NCI-H1694 treated with DMSO at 0.1 percent for 48 hours (cell line): Measurements from ENCODE around the gene PLA2G2C.
A peak's percentile ranks its signal among the peaks of the same experiment; 100 is the strongest.

ENCODE experiments used
- DNase-seq: peaks from one replicate; lab custom pipeline; 2025; lab: John Stamatoyannopoulos, UW

PLA2G2C gene

GRCh38 chr1:20207546-20207945 lies 21.2 kb upstream of the PLA2G2C start:
- DNase-seq: no peak

GRCh38 chr1:20202166-20202565 lies 15.8 kb upstream of the PLA2G2C start:
- no peak for DNase-seq

DNA sequence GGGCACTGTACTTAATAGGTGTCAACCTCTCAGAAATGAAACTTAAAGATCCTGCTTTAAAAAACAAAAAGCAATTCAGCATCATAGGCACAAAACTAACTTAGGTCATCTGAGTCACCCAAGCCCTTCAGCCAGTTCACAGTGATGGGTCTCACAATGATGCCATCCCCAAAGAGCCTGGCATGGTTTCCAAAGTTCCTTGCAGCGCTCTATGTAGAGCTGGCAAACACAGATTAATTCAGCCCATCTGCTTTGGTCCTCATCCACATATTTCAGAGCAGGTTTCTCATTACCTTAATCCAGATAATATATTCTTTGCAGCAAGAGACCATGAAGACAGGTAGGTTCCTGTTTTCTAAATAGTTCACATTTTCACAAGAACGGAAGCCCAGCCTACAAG lies 14.6 kb upstream of the PLA2G2C start:
- DNase-seq: no peak

GRCh38 chr1:20199840-20200239 lies 13.5 kb upstream of the PLA2G2C start:
- DNase-seq: no peak

DNA sequence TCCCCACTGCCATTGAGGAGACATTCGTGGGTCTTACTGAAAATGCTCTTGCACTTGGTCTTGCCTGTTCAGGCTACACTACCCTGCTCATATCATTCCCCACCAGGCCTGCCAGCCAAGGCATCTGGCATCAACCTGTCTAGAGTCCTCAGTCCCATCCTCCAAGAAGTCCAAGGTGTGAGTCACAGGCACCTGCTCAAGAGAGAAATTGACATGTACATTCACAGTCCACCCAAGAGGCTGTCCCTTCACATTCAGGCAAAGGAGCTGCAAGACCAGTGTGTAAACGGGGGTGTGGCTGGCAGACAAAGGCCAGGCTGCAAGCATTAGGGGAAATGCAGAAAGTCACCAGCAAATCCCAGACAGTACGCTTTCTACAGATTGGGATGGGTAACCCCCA lies 13.1 kb upstream of the PLA2G2C start:
- no peak for DNase-seq

- no peak for DNase-seq
Observed at GRCh38 chr1:20198918-20199317, 12.6 kb upstream of the PLA2G2C start.

DNA sequence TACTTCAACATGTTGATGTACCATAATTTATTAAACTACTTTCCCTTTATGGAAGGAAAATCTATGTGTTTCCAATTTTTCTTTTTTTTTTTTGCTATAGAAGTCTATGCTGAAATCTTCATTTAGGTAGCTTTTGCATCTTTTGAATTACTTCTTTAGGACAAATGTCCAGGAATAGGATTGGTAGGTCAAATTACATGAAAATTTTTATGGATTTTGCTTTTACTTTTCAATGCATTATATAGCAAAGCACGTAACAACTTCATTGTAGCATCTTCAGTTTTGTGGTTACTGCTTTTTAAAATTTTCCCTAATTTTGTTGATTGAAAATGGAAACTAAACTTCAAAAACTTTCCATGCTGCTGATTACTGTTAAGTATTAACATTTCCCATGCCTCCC lies 12.0 kb upstream of the PLA2G2C start:
- DNase-seq: no peak

DNA sequence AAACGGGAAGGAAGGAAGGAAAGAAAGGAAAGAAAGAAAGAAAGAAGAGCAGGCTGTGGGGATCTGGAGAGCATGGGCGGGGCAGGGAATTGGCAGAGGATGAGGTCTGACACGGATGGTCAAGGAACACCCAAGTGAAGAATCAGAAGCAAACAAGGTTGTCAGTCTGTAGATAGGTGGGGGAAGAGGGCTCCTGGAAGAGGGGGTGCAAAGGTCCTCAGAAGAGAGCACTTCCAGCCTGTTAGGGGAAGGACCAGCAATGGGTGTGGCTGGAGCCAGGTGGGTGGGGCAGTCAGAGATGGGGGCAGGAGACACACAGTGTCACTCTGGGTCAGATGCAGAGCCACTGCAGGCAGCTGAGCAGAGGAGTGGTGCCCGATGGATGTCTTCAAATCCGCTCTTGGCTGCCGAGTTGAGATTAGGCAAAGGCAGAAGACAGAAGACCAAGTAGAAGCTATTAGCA lies 11.0 kb upstream of the PLA2G2C start:
- no peak for DNase-seq

DNA sequence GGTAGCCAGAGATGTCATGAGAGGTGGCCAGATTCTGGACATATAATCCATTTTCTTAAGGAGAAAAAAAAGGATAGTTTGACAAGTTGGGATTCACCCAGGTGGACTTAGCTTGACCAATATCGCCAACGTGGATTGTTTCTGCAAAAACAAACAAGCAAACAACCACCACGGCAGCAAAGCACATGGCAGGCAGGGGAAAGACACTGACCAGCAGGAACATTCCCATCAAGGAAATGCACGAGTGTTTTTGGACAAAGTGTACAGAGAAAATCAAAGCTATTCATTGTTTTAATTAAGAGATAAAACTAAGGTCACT lies 9.1 kb upstream of the PLA2G2C start:
- DNase-seq: no peak

DNA sequence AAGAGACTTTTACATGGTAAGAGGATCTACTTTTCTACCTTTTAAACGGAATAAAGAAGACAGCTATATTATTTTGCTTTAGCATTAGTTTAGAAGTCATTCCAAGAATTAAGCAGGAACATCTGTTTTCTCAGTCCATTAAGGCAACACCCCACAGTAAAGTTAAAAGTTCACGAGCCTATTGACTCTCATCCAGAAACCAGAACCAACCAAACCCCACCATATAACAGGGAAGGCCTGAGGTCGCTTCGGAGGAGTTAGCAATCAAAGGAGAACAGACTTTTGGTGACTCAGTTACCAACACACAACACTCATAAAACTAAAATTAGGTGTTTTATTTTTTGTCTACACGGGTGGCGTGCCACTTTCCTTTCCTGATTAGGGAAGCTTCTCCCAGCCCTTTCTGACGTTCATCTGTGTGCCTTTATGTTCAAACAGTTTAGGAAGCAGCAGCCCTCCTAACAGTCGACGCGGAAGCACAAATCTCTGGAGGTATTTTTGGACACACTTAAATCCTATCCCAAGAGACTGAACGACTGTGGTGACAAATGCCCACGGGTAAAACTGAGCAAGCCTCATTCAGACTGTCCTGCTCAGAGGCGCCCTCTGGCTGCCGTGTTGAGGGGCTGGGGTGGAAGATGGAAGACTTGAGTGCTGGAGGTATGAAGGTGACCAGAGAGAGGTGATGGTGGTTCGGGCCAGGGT lies 8.6 kb upstream of the PLA2G2C start:
- peak; percentile 68 for DNase-seq

DNA sequence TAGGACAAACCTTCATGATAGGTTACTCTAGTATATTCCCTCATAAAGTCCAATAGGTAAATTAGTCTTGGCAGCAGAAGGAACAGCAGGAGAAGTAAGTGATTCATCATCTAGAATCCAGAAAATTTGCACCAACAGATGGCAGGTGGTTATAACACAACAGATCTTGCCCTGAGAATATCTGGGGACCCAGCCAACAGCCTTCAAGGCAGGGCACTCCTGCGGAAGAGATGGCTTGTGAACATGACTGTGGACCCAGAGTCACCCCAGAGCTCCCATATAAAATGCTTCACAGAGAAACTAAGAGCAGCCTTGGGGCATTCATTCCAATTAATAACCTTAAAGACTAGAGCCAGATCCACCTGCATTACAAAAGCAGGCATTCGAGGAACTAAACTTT lies 7.9 kb upstream of the PLA2G2C start:
- DNase-seq: peak; percentile 89

DNA sequence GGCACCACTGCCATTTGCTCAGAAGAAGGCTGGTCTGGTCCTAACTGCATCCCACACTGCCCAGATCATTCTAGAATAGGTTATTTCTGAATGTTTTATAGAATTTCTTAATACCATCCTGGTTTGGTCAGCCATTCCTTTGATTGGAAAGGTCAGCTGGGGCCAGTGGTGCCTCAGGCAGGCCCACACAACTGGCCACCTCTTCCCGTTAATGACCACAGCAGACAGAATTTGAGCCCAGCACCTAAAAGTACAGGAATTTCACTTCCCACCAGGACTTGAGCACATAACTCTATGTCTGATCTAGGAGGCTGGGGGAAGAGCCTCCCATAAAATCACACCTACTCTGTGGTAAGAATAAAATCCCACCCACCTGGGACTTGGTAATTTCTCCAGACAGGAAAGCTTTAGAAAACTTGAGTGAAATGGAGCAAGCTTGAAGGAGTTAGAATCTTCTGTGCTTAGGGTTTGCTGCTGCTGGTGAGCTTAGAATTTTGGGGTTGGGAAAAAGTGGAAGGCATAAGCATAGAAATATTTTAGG lies 6.6 kb upstream of the PLA2G2C start:
- DNase-seq: no peak

DNA sequence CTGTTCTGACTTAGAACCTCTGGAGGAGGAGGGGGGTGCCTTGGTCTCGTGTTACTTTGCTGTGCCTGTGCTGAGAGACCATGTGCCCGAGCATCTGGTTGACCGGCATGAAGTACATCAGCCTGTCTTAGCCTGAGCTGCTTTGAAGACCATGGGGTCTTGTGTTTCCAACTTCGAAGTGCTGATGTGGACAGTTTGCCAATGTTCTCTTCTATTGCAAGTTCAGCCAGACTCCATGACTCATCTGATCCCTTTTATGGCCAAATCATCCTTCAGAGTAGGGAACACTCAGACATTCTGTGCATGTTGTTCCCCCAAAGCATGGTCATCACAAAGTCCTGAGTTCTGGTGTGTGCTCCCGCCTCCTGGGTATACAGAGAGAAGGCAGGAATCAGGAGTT lies 6.0 kb upstream of the PLA2G2C start:
- no peak for DNase-seq

GRCh38 chr1:20191266-20191825 lies 5.0 kb upstream of the PLA2G2C start:
- peak; percentile 28 for DNase-seq

DNA sequence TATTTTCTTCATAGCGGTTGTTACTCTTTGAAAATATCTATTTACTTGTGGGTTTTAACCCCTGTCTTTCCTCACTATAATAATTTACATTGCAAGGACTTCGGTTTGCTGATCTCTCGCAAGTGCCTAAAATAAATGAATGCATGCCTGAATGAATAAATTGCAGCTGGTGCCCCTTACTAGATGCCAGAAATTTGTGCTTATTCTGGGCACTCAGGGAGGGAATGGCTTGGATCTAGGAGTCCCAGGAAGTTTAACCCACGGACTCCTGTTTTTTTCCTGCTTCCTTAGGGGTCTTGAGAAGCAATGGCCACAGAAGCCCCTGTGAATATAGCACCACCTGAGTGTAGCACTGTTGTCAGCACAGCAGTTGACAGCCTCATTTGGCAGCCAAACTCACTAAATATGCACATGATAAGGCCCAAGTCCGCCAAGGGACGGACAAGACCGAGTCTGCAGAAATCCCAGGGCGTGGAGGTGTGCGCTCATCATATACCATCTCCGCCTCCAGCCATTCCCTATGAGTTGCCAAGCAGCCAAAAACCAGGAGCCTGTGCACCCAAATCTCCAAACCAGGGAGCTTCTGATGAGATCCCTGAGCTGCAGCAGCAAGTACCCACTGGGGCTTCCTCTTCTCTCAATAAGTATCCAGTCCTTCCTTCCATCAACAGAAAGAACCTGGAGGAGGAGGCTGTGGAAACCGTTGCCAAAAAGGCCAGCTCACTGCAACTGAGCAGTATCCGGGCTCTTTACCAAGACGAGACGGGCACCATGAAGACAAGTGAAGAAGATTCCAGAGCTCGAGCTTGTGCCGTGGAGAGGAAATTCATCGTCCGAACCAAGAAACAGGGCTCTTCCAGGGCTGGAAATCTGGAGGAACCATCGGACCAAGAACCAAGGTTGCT lies 4.2 kb upstream of the PLA2G2C start:
- DNase-seq: peak; percentile 36

GRCh38 chr1:20189664-20190063 lies 3.3 kb upstream of the PLA2G2C start:
- no peak for DNase-seq

DNA sequence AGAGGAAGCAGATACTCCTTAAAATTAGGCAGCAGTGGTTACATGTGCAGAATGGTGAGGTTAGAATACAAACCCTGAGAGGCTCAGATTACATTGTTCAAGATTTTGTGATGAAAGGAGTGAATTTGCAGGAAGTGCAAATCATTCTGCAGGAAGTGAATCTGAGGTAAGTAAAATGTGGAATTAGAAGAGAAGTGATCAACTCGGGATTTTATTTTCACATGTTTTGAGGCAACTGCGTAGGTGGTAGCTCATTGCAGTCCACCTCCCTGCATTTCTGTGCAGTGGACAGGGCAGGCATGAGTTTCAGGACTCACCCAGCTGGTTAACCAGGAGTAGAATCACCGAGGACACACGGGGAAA lies 2.1 kb upstream of the PLA2G2C start:
- no peak for DNase-seq

- no peak for DNase-seq
Observed at GRCh38 chr1:20187813-20188454, 1.6 kb upstream of the PLA2G2C start.

GRCh38 chr1:20187103-20187812 lies 940 bp upstream of the PLA2G2C start:
- DNase-seq: peak; percentile 66

DNA sequence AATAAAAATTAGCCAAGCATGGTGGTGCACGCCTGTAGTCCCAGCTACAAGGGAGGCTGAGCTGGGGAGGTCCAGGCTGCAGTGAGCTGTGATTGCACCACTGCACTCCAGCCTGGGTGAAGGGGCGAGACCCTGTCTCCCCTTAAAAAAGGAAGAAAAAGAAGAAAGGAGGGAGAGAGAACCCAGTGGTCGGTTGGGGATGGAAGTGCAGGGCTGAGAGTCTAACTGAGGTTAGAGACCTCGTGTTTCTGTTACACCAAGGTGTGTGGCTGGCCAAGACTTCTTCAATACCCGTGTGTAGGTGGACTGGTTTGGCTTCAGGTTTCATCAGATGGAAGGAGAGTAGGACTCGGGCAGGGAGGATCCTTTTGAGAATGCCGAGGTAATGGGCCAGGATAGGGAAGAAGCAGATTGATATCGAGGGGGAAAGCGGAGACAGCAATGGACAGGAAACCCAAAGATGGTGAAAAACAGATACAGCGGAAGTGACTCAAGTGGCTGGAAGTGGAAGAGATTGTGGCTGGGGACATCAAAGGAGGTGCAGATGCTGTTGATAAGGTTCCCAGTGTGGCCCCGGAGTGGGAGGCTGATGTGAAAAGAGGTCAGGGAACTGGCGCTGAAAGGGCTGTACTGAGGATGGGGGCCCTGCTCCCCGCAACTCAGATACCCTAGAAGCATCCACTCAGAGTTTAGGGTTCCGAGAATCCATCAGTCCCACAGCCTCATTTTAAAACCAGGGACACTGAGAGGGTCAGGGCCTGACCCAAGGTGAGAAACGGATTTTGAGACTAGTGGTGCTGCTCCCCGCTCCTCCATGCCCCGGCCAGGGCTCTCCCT lies 1.1 kb downstream of the PLA2G2C start:
- no peak for DNase-seq

- DNase-seq: no peak
Observed at GRCh38 chr1:20184481-20184900, 1.8 kb downstream of the PLA2G2C start.
